Endothelial cell (in vitro differentiated cells): ENCODE data around the gene MYLK. TPM values are rescaled to one million over a fixed set of nuclear protein-coding genes. Genes with fewer than 3 reads are reported as not detected.

Experiments used
- DNase-seq: peaks from one replicate; pipeline ENCODE4 v3.0.0; 2021; ENCODE audit warnings: low spot score
- H3K27ac Mint-ChIP-seq: one replicate; pipeline ENCODE4 v1.8.0; 2021; ENCODE audit warnings: mixed read lengths, inconsistent platforms; ENCODE audit not compliant: unreplicated experiment
- H3K27me3 Mint-ChIP-seq: one replicate; pipeline ENCODE4 v1.8.0; 2021; ENCODE audit warnings: mild to moderate bottlenecking, moderate library complexity, mixed read lengths, inconsistent platforms; ENCODE audit not compliant: unreplicated experiment
- H3K36me3 Mint-ChIP-seq: one replicate; pipeline ENCODE4 v1.8.0; 2021; ENCODE audit warnings: mild to moderate bottlenecking, low read depth, mixed read lengths, inconsistent platforms; ENCODE audit not compliant: unreplicated experiment
- H3K4me1 Mint-ChIP-seq: one replicate; pipeline ENCODE4 v1.8.0; 2021; ENCODE audit warnings: mild to moderate bottlenecking, mixed read lengths, inconsistent platforms; ENCODE audit not compliant: unreplicated experiment
- H3K4me3 Mint-ChIP-seq: one replicate; pipeline ENCODE4 v1.8.0; 2021; ENCODE audit warnings: mild to moderate bottlenecking, mixed read lengths, inconsistent platforms; ENCODE audit not compliant: unreplicated experiment
- H3K9me3 Mint-ChIP-seq: one replicate; pipeline ENCODE4 v1.8.0; 2021; ENCODE audit warnings: mixed read lengths, inconsistent platforms; ENCODE audit not compliant: unreplicated experiment
- CTCF ChIP-seq: fragments of 200-600 bp; sonication (generic); IDR thresholded peaks from one replicate; pipeline ENCODE4 v1.5.0; 2021; ENCODE audit warnings: antibody characterized with exemption; ENCODE audit not compliant: unreplicated experiment
- total RNA-seq: library from RNA; stranded (reverse); fragmentation: NEBNext Ultra II Directional; extraction: Animal tissue kit (Norgen Biotek cat#: 25700); gene quantifications from one replicate; pipeline ENCODE4 v1.2.1, GENCODE V29; 2021; ENCODE audit not compliant: unreplicated experiment

Gene MYLK
- total RNA-seq, 1 donor from 2014 or later, result 7.8 TPM

DNA sequence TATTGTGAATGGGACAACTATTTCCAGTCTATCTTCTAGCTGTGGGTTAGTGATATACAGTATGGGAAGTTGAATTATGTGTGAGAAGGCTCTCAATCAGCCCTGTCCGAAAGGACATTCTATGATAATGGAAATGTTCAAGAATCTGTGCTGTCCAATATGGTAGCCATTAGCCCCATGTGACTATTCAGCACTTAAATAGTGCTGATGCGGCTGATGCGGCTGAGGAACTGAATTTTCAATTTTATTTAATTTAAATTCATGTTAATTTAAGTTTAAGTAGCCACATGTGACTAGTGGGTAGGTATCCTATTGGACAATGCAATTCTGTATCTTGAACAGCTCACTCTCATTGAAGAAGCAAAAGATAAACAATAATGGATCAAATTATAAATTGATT is 98.5 kb downstream of the MYLK start:
- Mint-ChIP-seq H3K9me3 (no peaks in the 10 kb centered on the region), H3K4me1 (peaks cover 37% of the 10 kb centered on the region), H3K27ac (no peak overlapping the region), H3K4me3 (no peak overlapping the region), H3K27me3 (no peaks in the 10 kb centered on the region), H3K36me3 (no peaks in the 10 kb centered on the region)
- no peak for DNase-seq
- no peak for TF ChIP-seq CTCF

DNA sequence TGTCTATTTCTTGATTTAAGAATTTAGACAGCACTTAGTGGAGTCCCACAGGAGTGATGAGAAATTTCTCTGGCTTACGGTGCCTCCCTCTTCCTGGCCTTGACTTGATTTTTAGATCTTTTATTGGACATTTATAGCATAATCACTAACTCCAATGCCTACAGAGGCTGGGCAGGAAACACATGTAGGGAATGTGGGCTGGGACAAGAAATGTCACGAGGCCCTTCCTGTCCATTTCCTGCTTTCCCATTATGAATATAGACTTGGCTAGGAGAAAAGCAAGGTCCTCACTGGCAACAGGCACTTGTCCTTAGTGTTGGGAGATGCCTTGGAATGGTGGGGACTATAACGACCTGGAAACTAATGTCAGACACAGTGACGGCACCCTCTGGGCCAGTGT is 100.3 kb downstream of the MYLK start:
- Mint-ChIP-seq H3K27ac (peak overlapping the region; percentile 42), H3K4me3 (no peak overlapping the region), H3K27me3 (no peaks in the 10 kb centered on the region), H3K9me3 (no peaks in the 10 kb centered on the region), H3K36me3 (no peaks in the 10 kb centered on the region), H3K4me1 (peaks cover 24% of the 10 kb centered on the region)
- DNase-seq, result no peak
- TF ChIP-seq CTCF, result no peak

DNA sequence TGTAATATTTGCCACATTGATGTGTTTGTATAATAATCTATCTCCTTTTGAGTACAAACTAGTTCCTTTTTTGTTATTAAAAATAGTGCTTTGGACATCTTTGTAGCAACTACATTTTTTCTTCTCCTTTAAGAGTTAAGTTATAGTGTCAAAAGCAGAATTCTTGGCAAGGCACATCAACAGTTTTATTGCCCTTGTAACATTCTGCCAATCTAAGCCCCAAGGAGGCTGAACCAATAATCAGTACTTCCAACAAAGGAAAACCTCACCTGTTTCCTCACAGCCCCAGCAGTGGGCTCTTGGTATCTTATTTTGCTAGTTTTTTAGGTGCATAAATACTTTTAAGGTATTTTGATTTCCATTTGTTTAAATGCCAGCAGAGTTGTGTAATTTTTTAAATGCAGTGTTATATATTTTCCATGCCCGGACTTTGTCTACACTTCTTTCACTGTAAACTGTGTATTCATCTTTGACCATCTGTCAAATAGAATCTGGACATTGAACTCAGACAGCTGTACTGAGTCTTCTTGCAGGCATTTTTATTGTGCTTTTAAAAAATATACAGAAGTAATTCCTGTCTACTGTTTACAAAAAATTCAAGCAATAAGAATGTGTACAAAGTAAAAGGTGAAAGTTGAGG is 101.0 kb downstream of the MYLK start:
- no peak for TF ChIP-seq CTCF
- no peak overlapping the region for H3K4me3 Mint-ChIP-seq
- H3K4me1 Mint-ChIP-seq, result peaks cover 18% of the 10 kb centered on the region
- no peak for DNase-seq
- H3K27me3 Mint-ChIP-seq, result no peaks in the 10 kb centered on the region
- no peaks in the 10 kb centered on the region for H3K36me3 Mint-ChIP-seq
- H3K27ac Mint-ChIP-seq, result no peak overlapping the region
- H3K9me3 Mint-ChIP-seq, result no peaks in the 10 kb centered on the region

- TF ChIP-seq CTCF, result no peak
- no peak overlapping the region for H3K27ac Mint-ChIP-seq
- no peak overlapping the region for H3K4me3 Mint-ChIP-seq
- H3K36me3 Mint-ChIP-seq, result no peaks in the 10 kb centered on the region
- H3K27me3 Mint-ChIP-seq, result no peaks in the 10 kb centered on the region
- H3K9me3 Mint-ChIP-seq, result no peaks in the 10 kb centered on the region
- no peak for DNase-seq
- peaks cover 12% of the 10 kb centered on the region for H3K4me1 Mint-ChIP-seq
Measured at GRCh38 chr3:123782488-123782887, 101.6 kb downstream of the MYLK start.

DNA sequence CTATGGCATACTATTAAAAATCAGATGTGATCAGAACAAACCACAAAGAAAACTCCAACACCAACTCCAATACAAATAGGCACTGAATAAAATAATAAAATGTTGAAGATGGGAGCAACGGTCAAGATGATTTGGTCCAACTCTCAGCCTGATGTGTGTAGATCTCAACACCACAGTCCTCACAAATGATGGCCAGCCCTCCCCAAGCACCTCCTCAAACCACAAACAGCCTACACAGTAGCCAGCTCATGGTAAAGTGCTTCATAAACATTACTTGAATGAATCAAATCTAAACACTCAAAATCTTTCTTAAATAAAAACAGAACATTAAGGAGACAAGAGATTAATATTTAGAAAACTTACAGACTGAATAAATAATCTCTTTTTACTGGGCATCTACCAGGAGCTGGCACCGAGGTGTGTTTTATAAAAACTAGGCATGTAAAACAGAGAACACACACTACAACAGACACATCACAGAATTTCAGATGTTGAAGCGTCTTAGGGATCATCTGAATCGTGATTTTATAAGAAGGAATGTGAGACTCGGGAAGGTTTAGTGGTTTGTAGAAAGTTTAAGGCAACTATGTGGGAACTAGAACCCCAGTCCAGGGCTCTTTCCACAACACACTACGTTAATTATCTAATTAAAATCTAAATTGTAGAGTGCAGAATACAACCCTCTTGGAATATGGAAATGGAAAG is 102.4 kb downstream of the MYLK start:
- H3K4me1 Mint-ChIP-seq, result peaks cover 12% of the 10 kb centered on the region
- no peak for DNase-seq
- H3K27me3 Mint-ChIP-seq, result no peaks in the 10 kb centered on the region
- H3K27ac Mint-ChIP-seq, result no peak overlapping the region
- H3K36me3 Mint-ChIP-seq, result no peaks in the 10 kb centered on the region
- TF ChIP-seq CTCF, result no peak
- H3K9me3 Mint-ChIP-seq, result no peaks in the 10 kb centered on the region
- no peak overlapping the region for H3K4me3 Mint-ChIP-seq
